Amniotic epithelial cell (primary cell): ENCODE data around the gene GFRA1.

Experiments
- DNase-seq: peaks from one replicate; pipeline ENCODE4 v3.0.0-alpha.2; 2010; ENCODE audit warnings: low read depth

Gene GFRA1

GRCh38 chr10:116029826-116030225, 243.2 kb downstream of the GFRA1 start:
- no peak for DNase-seq

GRCh38 chr10:116027355-116027754, 245.7 kb downstream of the GFRA1 start:
- no peak for DNase-seq

GRCh38 chr10:116026725-116027124, 246.3 kb downstream of the GFRA1 start:
- no peak for DNase-seq

- no peak for DNase-seq
Observed at GRCh38 chr10:116026315-116026714, 246.7 kb downstream of the GFRA1 start.

DNA sequence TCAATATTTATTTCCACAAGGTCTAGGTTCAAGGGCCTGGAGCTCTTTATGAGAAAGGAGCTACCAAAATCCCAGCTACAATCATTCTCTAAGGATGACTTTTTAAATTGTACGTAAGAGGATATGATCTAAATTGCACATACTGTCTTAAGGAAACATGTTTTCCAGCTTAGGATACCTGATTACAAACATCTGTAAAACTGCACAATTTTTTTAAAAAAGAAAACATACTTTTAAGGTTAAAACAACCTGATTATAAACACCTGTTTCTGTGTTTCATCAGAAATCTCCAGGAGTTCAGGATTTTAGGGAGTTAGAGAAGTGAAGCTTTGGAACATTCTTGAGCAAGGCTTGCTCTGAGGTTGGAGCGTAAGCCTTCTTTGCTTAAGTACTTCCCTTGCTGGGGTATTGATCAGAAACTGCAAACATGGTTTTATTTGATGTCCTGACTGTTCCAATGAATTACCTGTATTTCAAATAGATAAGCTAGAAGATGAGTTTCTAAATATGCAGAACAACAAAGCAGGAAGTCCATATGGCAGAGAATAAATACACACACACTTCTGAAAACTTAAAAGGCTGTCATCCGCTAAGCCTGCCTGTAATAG, 248.6 kb downstream of the GFRA1 start:
- DNase-seq: no peak

DNA sequence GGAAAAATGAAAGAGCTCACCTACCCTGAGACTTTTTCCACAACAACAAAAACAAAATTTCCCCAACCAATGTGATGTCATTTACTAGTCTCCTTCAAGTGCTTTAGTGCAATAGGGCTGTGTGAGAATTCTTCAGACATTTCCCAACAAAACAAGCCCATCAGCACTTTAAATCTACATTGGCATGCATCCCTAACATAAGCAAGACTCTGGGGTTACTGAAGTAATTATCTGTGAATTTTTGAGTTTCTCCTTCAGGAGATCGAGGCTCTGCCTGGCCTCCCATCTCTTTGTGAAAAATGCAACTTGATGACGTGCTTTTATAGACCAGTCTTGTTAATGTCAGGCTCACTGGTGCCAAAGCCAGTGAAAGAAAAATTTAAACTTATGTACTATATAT, 255.6 kb downstream of the GFRA1 start:
- no peak for DNase-seq

DNA sequence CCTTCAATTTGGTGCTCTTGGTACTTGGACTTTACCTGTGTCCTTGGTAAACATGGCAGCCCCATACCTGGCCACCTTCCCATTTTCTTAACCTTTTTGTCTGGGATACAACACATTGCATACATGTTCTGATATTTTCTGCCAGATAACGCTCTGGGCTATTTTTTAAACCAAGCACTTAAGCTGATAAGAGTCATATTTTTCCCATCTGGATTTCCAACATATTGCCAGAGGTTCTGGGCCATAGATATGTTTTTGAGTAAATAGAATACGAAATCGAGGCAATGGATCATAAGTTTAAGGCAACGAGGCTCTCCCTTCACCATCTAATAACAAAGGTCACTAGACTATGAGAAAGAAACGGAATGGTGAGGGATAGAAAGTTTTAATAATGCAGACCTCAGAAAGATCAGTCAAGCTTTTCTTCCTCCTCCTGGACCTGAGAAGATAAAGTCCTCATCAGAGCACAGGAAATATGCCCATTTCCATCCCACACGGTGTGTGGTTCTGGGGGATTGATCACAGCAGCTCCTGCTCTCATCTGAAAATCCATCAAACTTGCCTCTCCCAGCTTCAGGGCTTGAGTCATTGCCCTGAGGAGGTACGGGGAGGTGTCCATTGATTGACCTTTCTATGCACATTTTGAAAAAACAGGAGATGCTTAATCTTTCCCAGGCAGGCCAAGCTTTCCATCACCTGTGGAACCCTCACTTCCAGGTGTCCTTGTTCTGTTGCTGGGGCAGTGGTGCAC, 257.2 kb downstream of the GFRA1 start:
- peak; percentile 56 for DNase-seq

DNA sequence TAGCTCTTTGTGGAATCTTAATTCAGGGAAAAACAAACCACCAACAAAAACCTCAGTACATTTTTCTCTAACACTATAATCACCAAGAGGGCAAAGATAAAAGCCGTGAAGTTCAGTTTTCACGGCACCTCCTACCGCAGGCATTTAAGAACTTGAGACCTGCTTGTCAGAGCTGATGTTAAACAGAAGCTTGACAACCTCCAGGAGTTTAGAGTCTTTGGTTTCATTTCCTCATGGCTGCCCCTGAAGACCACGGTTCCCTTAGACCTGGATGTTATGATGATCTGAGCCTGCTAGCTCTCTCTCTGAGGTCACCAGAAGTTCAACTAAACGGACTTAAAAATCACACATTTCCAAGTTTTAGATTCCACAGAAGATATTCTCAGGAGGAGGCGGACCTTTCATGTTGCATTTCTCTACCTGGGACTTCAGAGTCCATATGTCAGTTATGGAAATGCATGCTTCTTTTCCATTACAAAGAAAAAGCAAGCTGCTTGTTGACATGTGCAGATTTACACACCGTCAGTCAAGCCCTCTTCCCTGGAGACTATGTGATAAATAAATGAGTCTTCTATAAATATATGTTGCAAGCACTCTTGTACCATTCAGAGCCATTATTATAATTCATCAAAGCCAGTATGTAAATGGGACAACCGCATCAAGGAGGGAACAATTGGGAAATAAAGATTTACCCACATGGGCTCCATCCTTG, 258.0 kb downstream of the GFRA1 start:
- peak; percentile 93 for DNase-seq

DNA sequence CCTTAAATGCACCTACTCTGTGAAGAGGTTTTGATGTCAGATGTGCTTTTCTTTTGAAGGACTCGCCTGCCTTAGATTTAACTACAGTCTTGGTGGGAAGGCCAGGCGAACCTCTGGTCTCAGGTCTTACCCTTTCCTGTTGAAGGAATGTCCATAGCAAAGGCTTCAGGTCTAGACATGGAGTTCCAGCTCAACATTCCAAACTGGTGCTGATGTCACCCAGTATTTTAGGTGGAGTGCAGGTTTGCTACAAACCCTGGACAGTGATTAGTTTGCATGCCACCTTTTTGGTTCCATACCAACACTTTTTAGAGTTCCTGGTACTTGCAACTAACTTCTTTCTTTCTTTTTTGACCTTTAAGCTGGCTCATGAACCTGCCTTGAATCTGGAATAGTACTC, 258.7 kb downstream of the GFRA1 start:
- no peak for DNase-seq

DNA sequence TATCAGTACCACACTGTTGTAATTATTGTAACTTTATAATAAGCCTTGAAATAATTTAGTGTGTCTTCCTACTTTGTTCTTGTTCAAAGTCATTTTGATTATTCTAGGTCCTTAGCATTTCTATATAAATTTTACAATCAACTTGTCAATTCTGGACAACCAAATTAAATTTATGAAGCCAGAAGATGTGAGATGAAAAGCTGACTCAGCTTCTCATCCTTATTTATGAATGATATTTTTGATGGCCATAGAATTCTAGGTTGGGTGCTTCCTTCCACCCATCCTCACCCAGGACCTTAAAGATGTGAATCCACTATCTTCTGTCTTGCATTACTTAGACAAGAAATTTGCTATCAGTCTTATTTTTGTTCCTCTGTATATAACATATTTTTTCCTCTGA, 261.1 kb downstream of the GFRA1 start:
- DNase-seq: no peak

GRCh38 chr10:116007256-116007891, 265.6 kb downstream of the GFRA1 start:
- peak; percentile 18 for DNase-seq
